MCF 10A (cell line): ENCODE measurements around the gene EFCAB9. TPM values are rescaled to one million over a fixed set of nuclear protein-coding genes. Genes with fewer than 3 reads are reported as not detected.
A peak's percentile ranks its signal among the peaks of the same experiment; 100 is the strongest.

ENCODE experiments used
- BruUV-seq: library from RNA; stranded (reverse); fragments of 400-500 nt; replicated peaks from 2 replicates; lab custom pipeline; 2021; lab: Mats Ljungman, UMichigan
- CTCF ChIA-PET: fragments of 300-600 bp; sonication (Branson Sonifier 250); formaldehyde crosslinking; extraction: SDS; loops from one replicate; lab custom pipeline; 2021; ENCODE audit warnings: antibody characterized with exemption, inconsistent platforms; lab: Yijun Ruan, JAX
- POLR2A ChIA-PET: fragments of 300-600, 350-650 bp; sonication (Branson Sonifier 250); formaldehyde crosslinking; extraction: SDS; loops from one replicate; lab custom pipeline; 2020; ENCODE audit warnings: antibody characterized with exemption, inconsistent platforms; lab: Yijun Ruan, JAX
- DNase-seq: peaks from one replicate; pipeline ENCODE4 v3.0.0-alpha.2; 2018; ENCODE audit not compliant: unreplicated experiment
- H3K27ac Mint-ChIP-seq: one replicate; pipeline ENCODE4 v1.8.0; 2022; ENCODE audit warnings: mild to moderate bottlenecking, low read depth, mixed read lengths; ENCODE audit not compliant: unreplicated experiment
- H3K27me3 Mint-ChIP-seq: one replicate; pipeline ENCODE4 v1.8.0; 2022; ENCODE audit warnings: mixed read lengths; ENCODE audit not compliant: insufficient read depth, unreplicated experiment
- H3K36me3 Mint-ChIP-seq: one replicate; pipeline ENCODE4 v1.8.0; 2022; ENCODE audit warnings: mild to moderate bottlenecking, moderate library complexity, mixed read lengths; ENCODE audit not compliant: insufficient read depth, unreplicated experiment
- H3K4me1 Mint-ChIP-seq: one replicate; pipeline ENCODE4 v1.8.0; 2022; ENCODE audit warnings: mixed read lengths; ENCODE audit not compliant: insufficient read depth, unreplicated experiment
- H3K4me3 Mint-ChIP-seq: one replicate; pipeline ENCODE4 v1.8.0; 2022; ENCODE audit warnings: mild to moderate bottlenecking, moderate library complexity, mixed read lengths; ENCODE audit not compliant: unreplicated experiment
- H3K9me3 Mint-ChIP-seq: one replicate; pipeline ENCODE4 v1.8.0; 2022; ENCODE audit warnings: mixed read lengths; ENCODE audit not compliant: unreplicated experiment
- intact Hi-C: fragments of 100-400 bp; cut with micrococcal nuclease; formaldehyde crosslinking; loops from 2 replicates; pipeline ENCODE4 v1.14.1; 2022
- total RNA-seq: library from RNA; stranded (reverse); gene quantifications from 2 replicates; pipeline ENCODE4 v1.2.3, GENCODE V29; 2022
- TF ChIP-seq, protein P1 (sequence below): fragments of 200-600 bp; IDR thresholded peaks from one replicate; pipeline ENCODE4 v1.8.0; 2022; ENCODE audit warnings: antibody characterized with exemption, mild to moderate bottlenecking; ENCODE audit not compliant: unreplicated experiment

EFCAB9 gene
- total RNA-seq, 1 experiment from 2014 or later, result not detected

DNA sequence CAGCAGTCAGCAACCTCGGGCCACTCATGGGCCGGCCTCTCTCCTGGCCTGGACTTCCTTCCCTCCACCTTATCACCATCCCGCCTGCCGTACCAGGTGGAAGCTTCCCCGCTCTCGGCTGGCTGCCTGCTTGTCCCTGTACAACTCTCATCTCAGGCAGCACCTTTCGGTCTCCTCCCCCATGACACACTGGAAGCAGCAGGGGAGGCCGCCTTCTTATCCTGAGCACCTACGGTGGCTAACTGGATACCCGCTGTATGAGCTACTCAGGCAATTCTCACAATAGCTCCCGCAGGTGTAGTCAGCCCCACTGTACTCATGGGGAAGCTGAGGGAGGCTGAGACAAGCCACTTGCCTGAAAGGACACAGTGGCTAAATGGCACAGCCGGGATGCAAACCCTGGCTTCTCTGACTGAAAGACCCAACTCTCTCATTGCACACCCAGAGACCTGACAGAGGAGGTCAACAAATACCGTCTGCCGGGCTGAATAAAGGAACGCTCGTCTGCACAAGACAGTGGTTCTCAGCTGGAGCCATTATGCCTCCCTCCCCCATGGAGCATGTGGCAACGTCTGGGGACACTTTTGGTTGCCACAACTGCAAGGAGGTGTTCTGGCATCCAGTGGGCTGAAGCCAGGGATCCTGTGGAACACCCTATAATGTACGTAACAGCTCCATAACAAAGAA, 15.5 kb upstream of the EFCAB9 start:
- Mint-ChIP-seq H3K36me3 (peaks cover 10% of the 10 kb centered on the region), H3K4me1 (peaks cover 29% of the 10 kb centered on the region), H3K9me3 (no peaks in the 10 kb centered on the region), H3K27ac (no peak overlapping the region), H3K27me3 (no peaks in the 10 kb centered on the region), H3K4me3 (no peak overlapping the region)
- ChIA-PET POLR2A (interaction anchor here (1.2 kb wide), 1 partner anchor 67 kb away, joined by 4 read pairs; no protein-coding TSS in a partner anchor), CTCF (interaction anchor here (1.1 kb wide), 1 partner anchor 11 kb away, joined by 6 read pairs; no protein-coding TSS in a partner anchor)
- no TSS peak for BruUV-seq
- no peak for DNase-seq
- intact Hi-C loops, result no loop called here
- TF ChIP-seq, protein P1, sequence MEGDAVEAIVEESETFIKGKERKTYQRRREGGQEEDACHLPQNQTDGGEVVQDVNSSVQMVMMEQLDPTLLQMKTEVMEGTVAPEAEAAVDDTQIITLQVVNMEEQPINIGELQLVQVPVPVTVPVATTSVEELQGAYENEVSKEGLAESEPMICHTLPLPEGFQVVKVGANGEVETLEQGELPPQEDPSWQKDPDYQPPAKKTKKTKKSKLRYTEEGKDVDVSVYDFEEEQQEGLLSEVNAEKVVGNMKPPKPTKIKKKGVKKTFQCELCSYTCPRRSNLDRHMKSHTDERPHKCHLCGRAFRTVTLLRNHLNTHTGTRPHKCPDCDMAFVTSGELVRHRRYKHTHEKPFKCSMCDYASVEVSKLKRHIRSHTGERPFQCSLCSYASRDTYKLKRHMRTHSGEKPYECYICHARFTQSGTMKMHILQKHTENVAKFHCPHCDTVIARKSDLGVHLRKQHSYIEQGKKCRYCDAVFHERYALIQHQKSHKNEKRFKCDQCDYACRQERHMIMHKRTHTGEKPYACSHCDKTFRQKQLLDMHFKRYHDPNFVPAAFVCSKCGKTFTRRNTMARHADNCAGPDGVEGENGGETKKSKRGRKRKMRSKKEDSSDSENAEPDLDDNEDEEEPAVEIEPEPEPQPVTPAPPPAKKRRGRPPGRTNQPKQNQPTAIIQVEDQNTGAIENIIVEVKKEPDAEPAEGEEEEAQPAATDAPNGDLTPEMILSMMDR, result no peak

DNA sequence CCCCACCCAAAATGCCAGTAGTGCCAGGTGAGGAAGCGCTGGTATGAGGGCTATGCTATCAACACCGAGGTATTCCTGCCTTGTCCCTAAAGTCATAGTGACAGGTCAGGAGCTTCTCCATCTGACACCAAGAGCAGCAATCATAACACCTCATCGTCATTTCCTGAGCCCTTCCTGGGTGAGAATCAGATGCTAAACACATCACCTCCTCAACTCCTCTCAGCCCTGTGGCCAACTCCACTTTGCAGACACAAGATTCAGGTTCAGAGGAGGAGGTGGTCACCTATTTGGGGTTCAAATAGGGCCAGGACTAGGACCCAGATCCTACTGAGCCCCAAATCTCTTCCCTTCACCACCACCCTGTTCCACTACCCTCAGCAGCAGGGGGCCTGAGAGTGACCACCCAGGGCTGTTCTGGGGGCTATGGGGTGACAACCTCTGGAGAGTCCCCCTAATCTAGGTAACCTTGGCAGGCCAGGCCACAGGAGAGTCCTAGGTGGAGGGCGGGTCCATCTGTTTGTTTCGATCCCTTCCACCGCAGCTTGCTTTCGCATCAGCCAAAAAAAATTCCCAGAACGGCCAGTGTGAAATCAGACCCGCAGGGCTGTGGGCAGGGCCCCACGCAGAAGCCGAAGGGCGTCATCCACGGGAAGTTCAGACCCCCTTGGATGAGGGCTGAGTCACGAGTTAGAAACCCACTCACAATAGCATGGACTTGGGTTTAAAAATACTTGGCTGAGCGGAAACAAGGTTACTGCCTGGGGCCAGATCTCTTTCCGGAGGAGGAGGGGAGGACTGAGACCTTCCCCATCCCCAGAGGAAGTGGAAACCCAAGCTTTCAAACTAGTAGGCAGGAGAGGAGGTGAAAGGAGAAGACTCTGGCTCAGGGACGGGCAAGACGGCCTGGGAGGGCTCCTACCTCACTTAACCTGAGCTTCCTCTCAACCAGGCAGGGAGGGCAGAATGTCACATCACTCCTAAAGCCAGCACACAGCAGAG, 14.7 kb upstream of the EFCAB9 start:
- peaks cover 11% of the 10 kb centered on the region for H3K36me3 Mint-ChIP-seq
- peak; percentile 49 for DNase-seq
- intact Hi-C loops, result no loop called here
- POLR2A ChIA-PET, result interaction anchor here (0.5 to 1.5 kb wide), 3 partner anchors 23 to 72 kb away, joined by 3 to 4 read pairs (median 3); no protein-coding TSS in a partner anchor
- H3K4me1 Mint-ChIP-seq, result peaks cover 21% of the 10 kb centered on the region
- no peaks in the 10 kb centered on the region for H3K27me3 Mint-ChIP-seq
- CTCF ChIA-PET, result interaction anchor here (1.1 to 1.6 kb wide), 4 partner anchors 9 to 267 kb away, joined by 3 to 6 read pairs (median 4); no protein-coding TSS in a partner anchor
- TF ChIP-seq, protein P1, result no peak
- no peaks in the 10 kb centered on the region for H3K9me3 Mint-ChIP-seq
- H3K4me3 Mint-ChIP-seq, result peak overlapping the region; percentile 43
- BruUV-seq, result no TSS peak
- no peak overlapping the region for H3K27ac Mint-ChIP-seq

DNA sequence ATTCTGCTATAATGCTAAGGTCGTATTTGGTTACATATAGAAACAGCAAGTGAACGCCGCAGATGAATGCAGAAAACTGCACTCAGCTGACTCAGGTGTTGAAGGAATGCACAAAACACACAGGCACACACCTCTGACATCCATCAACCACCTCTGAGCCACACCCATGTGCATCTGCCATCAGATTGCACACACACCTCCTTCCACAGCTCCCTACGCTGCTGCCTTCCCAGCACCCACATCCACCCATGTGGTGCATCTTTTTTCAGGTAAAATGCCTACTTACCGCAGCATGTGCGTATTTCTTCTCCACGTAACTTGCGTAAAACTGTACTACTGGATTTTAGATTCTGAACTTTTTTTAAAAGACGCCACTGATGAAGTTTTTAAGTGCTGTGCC, 13.0 kb upstream of the EFCAB9 start:
- Mint-ChIP-seq H3K27ac (no peak overlapping the region), H3K4me3 (no peak overlapping the region), H3K9me3 (no peaks in the 10 kb centered on the region), H3K4me1 (peaks cover 29% of the 10 kb centered on the region), H3K36me3 (peaks cover 11% of the 10 kb centered on the region), H3K27me3 (no peaks in the 10 kb centered on the region)
- TF ChIP-seq, protein P1, result no peak
- ChIA-PET CTCF (interaction anchor here (0.6 to 1.6 kb wide), 5 partner anchors 102 to 1346 kb away, joined by 3 to 5 read pairs (median 4); no protein-coding TSS in a partner anchor), POLR2A (interaction anchor here (1.5 kb wide), 1 partner anchor 73 kb away, joined by 3 read pairs; no protein-coding TSS in a partner anchor)
- DNase-seq, result no peak
- BruUV-seq, result no TSS peak
- intact Hi-C loops, result no loop called here
